ENCODE results near the gene PHF20. TPM values are rescaled to one million over a fixed set of nuclear protein-coding genes. Genes with fewer than 3 reads are reported as not detected.

Gene PHF20
- total and polyA plus RNA-seq, 5 donors from 2014 or later = 87.3 to 159 (median 102) TPM

DNA sequence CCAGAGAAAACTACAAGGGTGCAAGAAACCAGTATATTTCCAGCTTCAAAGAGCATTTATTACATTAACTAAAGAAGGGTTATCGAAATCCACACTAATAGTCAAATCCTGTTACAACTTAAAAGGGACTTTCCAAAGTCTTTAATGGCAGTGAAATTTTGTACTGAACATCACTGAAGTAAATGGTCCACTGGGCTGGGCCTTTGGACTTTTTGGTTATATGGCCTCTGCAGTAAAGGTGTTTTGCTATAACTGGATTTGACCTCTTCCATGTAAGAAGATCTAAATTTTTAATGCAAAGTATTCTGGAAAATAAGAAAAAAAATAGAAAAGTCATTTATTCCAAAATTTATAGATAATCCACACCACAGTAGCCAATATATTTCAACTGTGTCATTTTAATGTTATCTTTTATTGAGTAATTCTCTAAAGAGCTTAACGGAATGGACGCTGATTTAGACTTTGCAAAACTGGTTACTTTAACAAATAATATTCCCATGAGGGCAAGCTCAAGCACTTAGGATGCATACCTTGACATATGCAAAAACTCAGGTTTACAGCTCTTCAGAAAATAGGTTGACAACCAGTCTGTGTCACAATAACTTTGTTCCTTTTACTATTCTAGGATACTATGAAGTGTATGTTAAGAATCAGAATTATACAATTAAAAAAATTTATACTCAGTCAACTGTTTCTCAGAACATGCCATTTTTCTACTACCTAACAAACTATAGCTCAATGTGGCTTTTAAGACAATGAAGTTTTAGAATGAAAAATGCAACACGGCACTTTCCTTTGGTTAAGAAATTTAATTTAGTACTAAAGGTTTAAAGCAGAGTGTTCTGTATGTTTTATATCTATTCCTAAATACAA is 36.8 kb upstream of the PHF20 start:
- no peak for DNase-seq
- Mint-ChIP-seq H3K27me3 (no peaks in the 10 kb centered on the region), H3K36me3 (peaks cover 56% of the 10 kb centered on the region), H3K4me1 (peaks cover 54 to 88% (median 71%) of the 10 kb centered on the region in 4 donors), H3K27ac (peak overlapping the region in 2 of 3 donors; percentile 44 to 76), H3K4me3 (peak overlapping the region; percentile 59 to 90 (median 76)), H3K9me3 (no peaks in the 10 kb centered on the region)
- H3K27me3 ChIP-seq (ENCODE audit: control insufficient read depth, insufficient read depth, low read length) = no peaks in the 10 kb centered on the region
- peak overlapping the region; percentile 65 for H3K27ac ChIP-seq (ENCODE audit: insufficient read depth, low read length, poor library complexity, severe bottlenecking)
- H3K36me3 ChIP-seq (ENCODE audit: control insufficient read depth, insufficient read depth, low read length) = peaks cover 94% of the 10 kb centered on the region
- H3K4me1 ChIP-seq (ENCODE audit: control insufficient read depth, insufficient read depth, low read length, poor library complexity, severe bottlenecking) = peaks cover 82% of the 10 kb centered on the region
- no peak for ATAC-seq (ENCODE audit: low read depth in 2 of 2)
- H3K4me3 ChIP-seq (ENCODE audit: low read depth, low read length) = peak overlapping the region; percentile 61
- no peaks in the 10 kb centered on the region for H3K9me3 ChIP-seq (ENCODE audit: control insufficient read depth in 2 of 2, low read length in 2 of 2)

- H3K4me1 ChIP-seq (ENCODE audit: control insufficient read depth, insufficient read depth, low read length, poor library complexity, severe bottlenecking) = peaks cover 79% of the 10 kb centered on the region
- no peak for DNase-seq
Observed at GRCh38 chr20:35735826-35736470, 35.9 kb upstream of the PHF20 start.

GRCh38 chr20:35737865-35738333 is 33.9 kb upstream of the PHF20 start:
- peak overlapping the region; percentile 100 for H3K27ac ChIP-seq (ENCODE audit: insufficient read depth, low read length, poor library complexity, severe bottlenecking)
- H3K27me3 Mint-ChIP-seq = peaks cover 6% of the 10 kb centered on the region

More at GRCh38 chr20:35735826-35736470, 35.9 kb upstream of the PHF20 start:
- peaks cover 60% of the 10 kb centered on the region for H3K36me3 Mint-ChIP-seq
- H3K27me3 ChIP-seq (ENCODE audit: control insufficient read depth, insufficient read depth, low read length) = no peaks in the 10 kb centered on the region
- H3K9me3 Mint-ChIP-seq = no peaks in the 10 kb centered on the region
- peaks cover 51 to 84% (median 68%) of the 10 kb centered on the region in 4 donors for H3K4me1 Mint-ChIP-seq
- H3K4me3 ChIP-seq (ENCODE audit: low read depth, low read length) = peak overlapping the region; percentile 61
- no peaks in the 10 kb centered on the region for H3K9me3 ChIP-seq (ENCODE audit: control insufficient read depth in 2 of 2, low read length in 2 of 2)
- peak overlapping the region in 2 of 3 donors; percentile 5 to 75 for H3K27ac Mint-ChIP-seq
- H3K4me3 Mint-ChIP-seq = peak overlapping the region; percentile 67 to 90 (median 76)
- H3K36me3 ChIP-seq (ENCODE audit: control insufficient read depth, insufficient read depth, low read length) = peaks cover 93% of the 10 kb centered on the region
- no peak for ATAC-seq (ENCODE audit: low read depth in 2 of 2)
- no peaks in the 10 kb centered on the region for H3K27me3 Mint-ChIP-seq
- peak overlapping the region; percentile 44 for H3K27ac ChIP-seq (ENCODE audit: insufficient read depth, low read length, poor library complexity, severe bottlenecking)

DNA sequence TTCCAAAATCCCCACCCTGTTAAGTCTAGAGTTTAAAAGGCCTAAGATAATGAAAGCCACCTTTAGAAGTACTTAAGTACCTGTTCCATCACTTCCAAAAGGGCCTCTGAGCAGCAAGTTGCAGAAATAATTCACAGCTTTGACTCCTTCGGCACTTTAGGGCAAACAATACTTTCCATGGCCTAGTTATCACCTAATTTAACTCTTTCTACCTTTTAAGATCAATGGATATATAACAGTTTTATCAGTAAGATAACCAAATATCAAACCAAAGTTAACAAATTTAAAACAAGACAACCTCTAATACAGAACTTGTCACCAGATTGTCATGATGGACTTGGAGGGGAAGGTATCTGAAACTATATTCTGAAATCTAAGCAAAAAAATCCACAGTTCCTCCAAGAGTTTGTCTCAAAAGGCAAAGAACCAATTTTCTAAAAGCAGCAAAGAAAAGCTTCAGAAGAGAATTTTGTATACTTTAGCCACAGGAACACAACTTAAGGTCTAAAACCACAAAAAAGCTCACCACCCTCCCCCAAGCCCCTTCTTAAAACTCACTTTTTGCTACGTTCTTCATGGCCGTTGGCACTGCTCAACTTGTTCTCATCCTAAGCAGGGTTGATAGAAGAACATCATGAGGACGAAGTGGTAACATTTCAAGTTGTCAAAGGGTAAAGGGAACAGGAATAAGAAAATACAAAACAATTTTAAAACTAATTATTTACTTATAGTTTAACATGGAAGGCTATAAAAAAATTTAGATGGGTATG is 33.2 kb upstream of the PHF20 start:
- H3K36me3 Mint-ChIP-seq = peaks cover 50% of the 10 kb centered on the region
- H3K27me3 ChIP-seq (ENCODE audit: control insufficient read depth, insufficient read depth, low read length) = no peaks in the 10 kb centered on the region
- H3K9me3 ChIP-seq (ENCODE audit: control insufficient read depth in 2 of 2, low read length in 2 of 2) = no peaks in the 10 kb centered on the region
- peak overlapping the region; percentile 72 to 81 (median 78) for H3K4me3 Mint-ChIP-seq
- H3K27ac ChIP-seq (ENCODE audit: insufficient read depth, low read length, poor library complexity, severe bottlenecking) = peak overlapping the region; percentile 100
- H3K4me1 Mint-ChIP-seq = peaks cover 36 to 70% (median 56%) of the 10 kb centered on the region in 4 donors
- DNase-seq (no peak), ATAC-seq (ENCODE audit: low read depth in 2 of 2) (no peak)
- H3K9me3 Mint-ChIP-seq = no peaks in the 10 kb centered on the region
- peak overlapping the region in 2 of 3 donors; percentile 24 to 80 for H3K27ac Mint-ChIP-seq
- H3K4me3 ChIP-seq (ENCODE audit: low read depth, low read length) = peak overlapping the region; percentile 100
- peaks cover 70% of the 10 kb centered on the region for H3K4me1 ChIP-seq (ENCODE audit: control insufficient read depth, insufficient read depth, low read length, poor library complexity, severe bottlenecking)
- H3K36me3 ChIP-seq (ENCODE audit: control insufficient read depth, insufficient read depth, low read length) = peaks cover 66% of the 10 kb centered on the region
- peaks cover 6% of the 10 kb centered on the region for H3K27me3 Mint-ChIP-seq

More at GRCh38 chr20:35737865-35738333, 33.9 kb upstream of the PHF20 start:
- H3K27me3 ChIP-seq (ENCODE audit: control insufficient read depth, insufficient read depth, low read length) = no peaks in the 10 kb centered on the region
- H3K27ac Mint-ChIP-seq = peak overlapping the region in 2 of 3 donors; percentile 24 to 80
- peak overlapping the region; percentile 72 to 81 (median 78) for H3K4me3 Mint-ChIP-seq
- peak overlapping the region; percentile 100 for H3K4me3 ChIP-seq (ENCODE audit: low read depth, low read length)
- H3K9me3 ChIP-seq (ENCODE audit: control insufficient read depth in 2 of 2, low read length in 2 of 2) = no peaks in the 10 kb centered on the region
- no peak for ATAC-seq (ENCODE audit: low read depth in 2 of 2)
- peaks cover 67% of the 10 kb centered on the region for H3K4me1 ChIP-seq (ENCODE audit: control insufficient read depth, insufficient read depth, low read length, poor library complexity, severe bottlenecking)
- H3K9me3 Mint-ChIP-seq = no peaks in the 10 kb centered on the region
- H3K36me3 ChIP-seq (ENCODE audit: control insufficient read depth, insufficient read depth, low read length) = peaks cover 73% of the 10 kb centered on the region
- peaks cover 52% of the 10 kb centered on the region for H3K36me3 Mint-ChIP-seq
- DNase-seq = no peak
- peaks cover 38 to 70% (median 56%) of the 10 kb centered on the region in 4 donors for H3K4me1 Mint-ChIP-seq

GRCh38 chr20:35739294-35740163 is 32.3 kb upstream of the PHF20 start:
- Histone ChIP-seq H3K27ac (ENCODE audit: insufficient read depth, low read length, poor library complexity, severe bottlenecking) (peak overlapping the region; percentile 100), H3K36me3 (ENCODE audit: control insufficient read depth, insufficient read depth, low read length) (peaks cover 57% of the 10 kb centered on the region), H3K4me3 (ENCODE audit: low read depth, low read length) (peak overlapping the region; percentile 100), H3K9me3 (ENCODE audit: control insufficient read depth in 2 of 2, low read length in 2 of 2) (no peaks in the 10 kb centered on the region), H3K4me1 (ENCODE audit: control insufficient read depth, insufficient read depth, low read length, poor library complexity, severe bottlenecking) (peaks cover 70% of the 10 kb centered on the region), H3K27me3 (ENCODE audit: control insufficient read depth, insufficient read depth, low read length) (no peaks in the 10 kb centered on the region)
- peaks cover 6% of the 10 kb centered on the region for H3K27me3 Mint-ChIP-seq
- peak overlapping the region in 2 of 3 donors; percentile 83 to 98 for H3K27ac Mint-ChIP-seq
- DNase-seq (peak in 2 of 3 donors; percentile 53 to 66), ATAC-seq (ENCODE audit: low read depth in 2 of 2) (no peak)
- H3K4me3 Mint-ChIP-seq = peak overlapping the region; percentile 95 to 100 (median 100)
- H3K36me3 Mint-ChIP-seq = peaks cover 40% of the 10 kb centered on the region
- peaks cover 28 to 70% (median 50%) of the 10 kb centered on the region in 4 donors for H3K4me1 Mint-ChIP-seq
- H3K9me3 Mint-ChIP-seq = no peaks in the 10 kb centered on the region

GRCh38 chr20:35741892-35742740 is 29.7 kb upstream of the PHF20 start, which contains the start of gene RBM39:
TSS of gene RBM39 (minus strand) at chr20:35742260. CDS start at chr20:35740874, 1,386 bp downstream.
- Histone ChIP-seq H3K36me3 (ENCODE audit: control insufficient read depth, insufficient read depth, low read length) (peaks cover 34% of the 10 kb centered on the region), H3K4me1 (ENCODE audit: control insufficient read depth, insufficient read depth, low read length, poor library complexity, severe bottlenecking) (peaks cover 51% of the 10 kb centered on the region), H3K9me3 (ENCODE audit: control insufficient read depth in 2 of 2, low read length in 2 of 2) (no peaks in the 10 kb centered on the region), H3K27me3 (ENCODE audit: control insufficient read depth, insufficient read depth, low read length) (no peaks in the 10 kb centered on the region), H3K27ac (ENCODE audit: insufficient read depth, low read length, poor library complexity, severe bottlenecking) (peak within 1 kb of the TSS; percentile 100), H3K4me3 (ENCODE audit: low read depth, low read length) (peak within 1 kb of the TSS; percentile 100)
- H3K4me3 Mint-ChIP-seq = peak within 1 kb of the TSS; percentile 95 to 100 (median 100)
- H3K4me1 Mint-ChIP-seq = peaks cover 16 to 52% (median 32%) of the 10 kb centered on the region in 4 donors
- peaks cover 6% of the 10 kb centered on the region for H3K27me3 Mint-ChIP-seq
- peak; percentile 88 to 91 for ATAC-seq (ENCODE audit: low read depth in 2 of 2)
- no peaks in the 10 kb centered on the region for H3K9me3 Mint-ChIP-seq
- DNase-seq = peak; percentile 100
- H3K36me3 Mint-ChIP-seq = peaks cover 29% of the 10 kb centered on the region
- peak within 1 kb of the TSS; percentile 98 to 100 (median 99) for H3K27ac Mint-ChIP-seq
